SK-N-SH (cell line): ENCODE measurements around the gene CLMN.

ENCODE experiments used
- CHD2 ChIP-seq: fragments of 150-350 bp; IDR thresholded peaks from 2 replicates; pipeline ENCODE4 v1.6.1; 2018; ENCODE audit warnings: low read length; ENCODE audit not compliant: partially characterized antibody
- CTCF ChIP-seq: fragments of 200-600 bp; sonication (generic); IDR thresholded peaks from 2 replicates; pipeline ENCODE4 v1.6.1; 2017; ENCODE audit warnings: antibody characterized with exemption, mild to moderate bottlenecking, moderate library complexity
- EP300 ChIP-seq, 2 experiments: IDR thresholded peaks; 2 replicates each; pipeline versions ENCODE4 v1.4.0 to v1.6.1; 2012; ENCODE audit warnings: borderline replicate concordance in 1 of 2, low read depth in 1 of 2, low read length in 1 of 2
- FOSL2 ChIP-seq: IDR thresholded peaks from 2 replicates; pipeline ENCODE4 v1.4.0; 2012; ENCODE audit warnings: low read depth, mild to moderate bottlenecking, moderate library complexity, borderline replicate concordance
- GABPA ChIP-seq: IDR thresholded peaks from 2 replicates; pipeline ENCODE4 v1.4.0; 2012; ENCODE audit warnings: low read depth, mild to moderate bottlenecking
- MAX ChIP-seq: IDR thresholded peaks from 2 replicates; pipeline ENCODE4 v1.4.0; 2012; ENCODE audit warnings: low read depth
- MXI1 ChIP-seq: IDR thresholded peaks from 2 replicates; pipeline ENCODE4 v1.6.1; 2012; ENCODE audit warnings: mild to moderate bottlenecking, low read depth, low read length, improper control_type of control experiment
- NRF1 ChIP-seq: IDR thresholded peaks from 2 replicates; pipeline ENCODE4 v1.6.1; 2012; ENCODE audit warnings: low read depth, mild to moderate bottlenecking, low read length
- PBX3 ChIP-seq: IDR thresholded peaks from 2 replicates; pipeline ENCODE4; 2012
- POLR2AphosphoS5 ChIP-seq: IDR thresholded peaks from 2 replicates; pipeline ENCODE4 v1.6.1; 2012; ENCODE audit warnings: low read depth, low read length
- USF2 ChIP-seq: fragments of 150-350 bp; IDR thresholded peaks from 2 replicates; pipeline ENCODE4 v1.6.1; 2017; ENCODE audit warnings: antibody characterized with exemption, low read length, low read depth, borderline replicate concordance
- ZBTB33 ChIP-seq: IDR thresholded peaks from 2 replicates; pipeline ENCODE4 v1.4.0; 2012; ENCODE audit warnings: low read depth, borderline replicate concordance

- TF ChIP-seq CTCF (no peak), POLR2AphosphoS5 (no peak), MAX (no peak), EP300 (IDR thresholded peaks at IDR 0.05; ENCODE audit: borderline replicate concordance in 1 of 2, low read depth in 1 of 2, low read length in 1 of 2) (no peak), MXI1 (no peak), PBX3 (no peak), NRF1 (no peak), CHD2 (no peak), ZBTB33 (no peak), GABPA (no peak), USF2 (no peak), FOSL2 (no peak)
Observed at GRCh38 chr14:95182379-95182778, 137.3 kb downstream of the CLMN start.
